Activated CD8-positive, alpha-beta T cell treated with anti-CD3 and anti-CD28 coated beads for 36 hours (primary cell): ENCODE measurements around the gene MTX3. TPM values are rescaled to one million over a fixed set of nuclear protein-coding genes. Genes with fewer than 3 reads are reported as not detected.

Experiments used
- ATAC-seq: fragments of 200-7000 bp; cut with Tn5 transposase; one replicate; pipeline ENCODE4 v1.10.0; 2021; ENCODE audit warnings: mild to moderate bottlenecking, moderate library complexity
- CTCF ChIA-PET: fragments of 350-600 bp; sonication (Branson Sonifier 250); formaldehyde crosslinking; loops from one replicate; lab custom pipeline; 2021; ENCODE audit warnings: antibody characterized with exemption; lab: Charles Lee
- POLR2A ChIA-PET: fragments of 350-600 bp; sonication (Branson Sonifier 250); formaldehyde crosslinking; loops from one replicate; lab custom pipeline; 2021; ENCODE audit warnings: antibody characterized with exemption; lab: Charles Lee
- DNase-seq: peaks from one replicate; pipeline ENCODE4 v3.0.0-alpha.2; 2020
- H3K27ac Mint-ChIP-seq: one replicate; pipeline ENCODE4 v1.8.0; 2021; ENCODE audit warnings: mild to moderate bottlenecking, mixed read lengths
- H3K27me3 Mint-ChIP-seq: one replicate; pipeline ENCODE4 v1.8.0; 2021; ENCODE audit warnings: mixed read lengths
- H3K36me3 Mint-ChIP-seq: one replicate; pipeline ENCODE4 v1.8.0; 2021; ENCODE audit warnings: low read depth, mixed read lengths
- H3K4me1 Mint-ChIP-seq: one replicate; pipeline ENCODE4 v1.8.0; 2021; ENCODE audit warnings: low read depth, mixed read lengths
- H3K4me3 Mint-ChIP-seq: one replicate; pipeline ENCODE4 v1.8.0; 2021; ENCODE audit warnings: mild to moderate bottlenecking, moderate library complexity, mixed read lengths
- H3K9me3 Mint-ChIP-seq: one replicate; pipeline ENCODE4 v1.8.0; 2021; ENCODE audit warnings: mixed read lengths
- intact Hi-C: fragments of 100-400 bp; cut with micrococcal nuclease; formaldehyde crosslinking; loops from one replicate; pipeline ENCODE4 v1.10.0; 2022
- total RNA-seq, 2 experiments: library from RNA; stranded (reverse); gene quantifications; one replicate each; pipeline ENCODE4 v1.2.3, GENCODE V29; 2021
- TF ChIP-seq, protein P1 (sequence below): fragments of 200-600 bp; IDR thresholded peaks from one replicate; pipeline ENCODE4 v1.8.0; 2022; ENCODE audit warnings: antibody characterized with exemption, mild to moderate bottlenecking

MTX3 gene
- total RNA-seq, 2 experiments from 2014 or later = 18.1 to 18.5 TPM

DNA sequence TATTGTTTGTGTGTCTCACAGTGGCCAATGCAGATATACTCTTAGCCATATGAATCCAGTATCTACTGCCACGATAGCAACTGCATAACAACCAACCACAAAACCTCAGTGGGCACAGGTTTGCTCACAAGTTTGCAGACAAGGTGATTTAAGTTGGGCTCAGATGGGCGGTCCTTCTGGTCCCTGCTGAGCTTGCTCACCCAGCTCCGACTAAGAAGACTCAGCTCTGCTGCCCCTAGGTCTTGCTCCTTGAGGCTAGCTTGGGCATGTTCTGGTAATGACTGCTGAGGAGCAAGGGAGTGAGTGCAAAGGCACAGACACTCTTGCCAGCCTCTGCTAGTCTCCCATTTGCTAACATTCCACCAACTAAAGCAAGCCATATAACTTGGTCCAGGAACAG is 52.6 kb downstream of the MTX3 start:
- no peak overlapping the region for H3K27ac Mint-ChIP-seq
- intact Hi-C loops = no loop called here
- TF ChIP-seq, protein P1, sequence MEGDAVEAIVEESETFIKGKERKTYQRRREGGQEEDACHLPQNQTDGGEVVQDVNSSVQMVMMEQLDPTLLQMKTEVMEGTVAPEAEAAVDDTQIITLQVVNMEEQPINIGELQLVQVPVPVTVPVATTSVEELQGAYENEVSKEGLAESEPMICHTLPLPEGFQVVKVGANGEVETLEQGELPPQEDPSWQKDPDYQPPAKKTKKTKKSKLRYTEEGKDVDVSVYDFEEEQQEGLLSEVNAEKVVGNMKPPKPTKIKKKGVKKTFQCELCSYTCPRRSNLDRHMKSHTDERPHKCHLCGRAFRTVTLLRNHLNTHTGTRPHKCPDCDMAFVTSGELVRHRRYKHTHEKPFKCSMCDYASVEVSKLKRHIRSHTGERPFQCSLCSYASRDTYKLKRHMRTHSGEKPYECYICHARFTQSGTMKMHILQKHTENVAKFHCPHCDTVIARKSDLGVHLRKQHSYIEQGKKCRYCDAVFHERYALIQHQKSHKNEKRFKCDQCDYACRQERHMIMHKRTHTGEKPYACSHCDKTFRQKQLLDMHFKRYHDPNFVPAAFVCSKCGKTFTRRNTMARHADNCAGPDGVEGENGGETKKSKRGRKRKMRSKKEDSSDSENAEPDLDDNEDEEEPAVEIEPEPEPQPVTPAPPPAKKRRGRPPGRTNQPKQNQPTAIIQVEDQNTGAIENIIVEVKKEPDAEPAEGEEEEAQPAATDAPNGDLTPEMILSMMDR = no peak
- H3K4me1 Mint-ChIP-seq = peaks cover 16% of the 10 kb centered on the region
- DNase-seq (peak; percentile 80), ATAC-seq (peak; percentile 93)
- ChIA-PET CTCF (no interaction called here), POLR2A (interaction anchor here (1.5 kb wide), 1 partner anchor 52 kb away, joined by 3 read pairs; the partner anchor contains the start of gene MTX3)
- no peaks in the 10 kb centered on the region for H3K36me3 Mint-ChIP-seq
- H3K4me3 Mint-ChIP-seq = no peak overlapping the region
- H3K27me3 Mint-ChIP-seq = no peaks in the 10 kb centered on the region
- H3K9me3 Mint-ChIP-seq = no peaks in the 10 kb centered on the region

DNA sequence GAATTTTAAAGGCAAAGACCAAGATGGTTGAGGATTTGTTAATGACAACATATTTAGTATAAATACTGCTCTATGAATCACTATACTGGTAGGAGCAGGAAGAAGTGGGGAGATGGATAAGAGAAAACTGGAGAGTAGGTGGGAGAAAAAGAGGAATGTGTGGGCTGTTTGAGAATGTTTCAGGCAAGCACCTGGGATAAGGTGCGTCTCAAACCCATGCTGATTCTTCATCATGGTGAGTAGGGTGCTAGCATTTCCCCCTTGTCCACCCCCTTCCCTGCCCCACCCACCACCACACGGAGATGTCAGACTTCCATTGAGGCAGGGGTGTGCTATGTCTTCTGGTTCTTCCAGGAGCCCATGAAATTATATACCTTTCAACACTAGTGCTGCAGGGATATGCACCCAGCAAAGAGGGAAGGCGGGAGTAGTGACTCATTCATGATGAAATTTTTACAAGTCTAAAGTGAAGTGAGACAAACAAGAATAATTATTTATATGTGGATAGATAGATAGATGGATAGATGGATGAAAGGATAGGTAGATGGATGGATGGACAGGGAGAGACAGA is 54.3 kb downstream of the MTX3 start:
- H3K27ac Mint-ChIP-seq = no peak overlapping the region
- TF ChIP-seq, protein P1 = no peak
- POLR2A ChIA-PET = no interaction called here
- H3K4me3 Mint-ChIP-seq = no peak overlapping the region
- peaks cover 16% of the 10 kb centered on the region for H3K4me1 Mint-ChIP-seq
- H3K9me3 Mint-ChIP-seq = no peaks in the 10 kb centered on the region
- CTCF ChIA-PET = no interaction called here
- DNase-seq = no peak
- H3K27me3 Mint-ChIP-seq = no peaks in the 10 kb centered on the region
- intact Hi-C loops = no loop called here
- ATAC-seq = no peak
- no peaks in the 10 kb centered on the region for H3K36me3 Mint-ChIP-seq

DNA sequence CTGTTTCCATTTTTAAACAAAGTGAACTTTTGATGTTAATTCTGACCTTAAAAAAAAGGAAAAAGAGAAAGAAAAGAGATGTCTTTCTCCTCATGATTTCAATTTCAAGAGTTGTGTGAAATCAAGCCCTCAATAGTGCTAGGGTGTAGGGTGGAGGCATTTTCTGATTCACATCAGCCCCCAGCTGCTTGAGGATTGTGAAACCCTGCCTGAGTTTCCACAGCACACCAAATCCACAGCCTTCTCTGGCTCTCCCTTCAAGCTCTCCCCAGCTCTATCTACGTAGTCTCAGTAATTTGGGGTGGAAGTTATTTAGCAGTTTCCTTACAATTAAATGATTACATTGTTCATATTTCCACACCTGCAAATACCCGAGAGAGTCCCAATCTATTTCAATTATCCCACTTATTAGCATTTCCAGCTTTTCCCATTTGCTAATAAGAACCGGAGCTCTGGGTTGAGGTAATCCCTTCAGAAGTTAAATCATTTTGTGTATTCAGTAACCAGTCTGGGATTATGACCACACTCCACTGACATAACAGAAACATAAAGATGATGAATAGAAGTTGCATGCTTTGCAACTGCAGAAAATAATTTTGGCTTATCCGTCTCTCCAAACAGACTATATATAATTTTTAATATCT is 54.9 kb downstream of the MTX3 start:
- no peaks in the 10 kb centered on the region for H3K36me3 Mint-ChIP-seq
- H3K4me3 Mint-ChIP-seq = no peak overlapping the region
- no peaks in the 10 kb centered on the region for H3K9me3 Mint-ChIP-seq
- H3K27ac Mint-ChIP-seq = no peak overlapping the region
- intact Hi-C loops = no loop called here
- ChIA-PET POLR2A (interaction anchor here (1.6 kb wide), 1 partner anchor 11 kb away, joined by 4 read pairs; no protein-coding TSS in a partner anchor), CTCF (no interaction called here)
- TF ChIP-seq, protein P1 = no peak
- H3K4me1 Mint-ChIP-seq = peaks cover 16% of the 10 kb centered on the region
- no peak for ATAC-seq
- DNase-seq = no peak
- H3K27me3 Mint-ChIP-seq = no peaks in the 10 kb centered on the region

DNA sequence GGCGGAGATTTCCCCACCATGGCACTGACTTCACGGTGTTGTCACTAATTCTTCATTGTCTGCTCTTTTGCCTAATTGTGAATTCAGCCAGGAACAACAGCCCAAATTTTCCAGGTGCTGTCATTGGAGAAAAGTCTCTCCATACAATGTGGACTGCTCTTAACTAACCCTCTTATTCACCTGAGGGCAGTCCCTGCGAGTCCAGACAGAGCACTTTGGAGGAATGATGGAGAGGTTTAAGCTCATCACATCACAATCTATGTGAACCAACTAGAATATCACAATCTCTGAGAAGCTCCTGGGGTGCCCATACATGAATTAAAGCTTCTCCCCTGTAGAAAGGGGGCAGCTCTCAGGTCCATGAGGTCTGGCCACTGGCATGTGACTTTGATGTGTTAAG is 56.4 kb downstream of the MTX3 start:
- TF ChIP-seq, protein P1 = no peak
- Mint-ChIP-seq H3K27ac (no peak overlapping the region), H3K9me3 (no peaks in the 10 kb centered on the region), H3K27me3 (no peaks in the 10 kb centered on the region), H3K4me1 (peaks cover 16% of the 10 kb centered on the region), H3K36me3 (no peaks in the 10 kb centered on the region), H3K4me3 (no peak overlapping the region)
- intact Hi-C loops = no loop called here
- no peak for DNase-seq
- CTCF ChIA-PET = interaction anchor here (1.1 kb wide), 1 partner anchor 69 kb away, joined by 3 read pairs; no protein-coding TSS in a partner anchor
- POLR2A ChIA-PET = interaction anchor here (0.9 to 1.6 kb wide), 2 partner anchors 10 to 18 kb away, joined by 3 to 4 read pairs; no protein-coding TSS in a partner anchor
- no peak for ATAC-seq
